Liver (tissue), 9 donors: ENCODE results near the gene STXBP6. TPM values are rescaled to one million over a fixed set of nuclear protein-coding genes. Genes with fewer than 3 reads are reported as not detected.

Source experiments
- DNase-seq: peaks from one replicate; pipeline ENCODE4 v3.0.0-alpha.2; 2017; ENCODE audit warnings: low spot score
- H3K27ac ChIP-seq, 2 donors: one replicate each; pipeline ENCODE4 v1.7.0; 2013; ENCODE audit warnings: inconsistent platforms in 2 of 2, low read length in 2 of 2, control low read depth in 1 of 2, low read depth in 1 of 2, mild to moderate bottlenecking in 1 of 2
- H3K27me3 ChIP-seq, 4 donors: one replicate each; pipeline versions ENCODE4 v1.6.1 to v1.7.0; 2013; ENCODE audit warnings: low read length in 3 of 4, inconsistent platforms in 1 of 4, mild to moderate bottlenecking in 1 of 4, moderate library complexity in 1 of 4; ENCODE audit not compliant: control insufficient read depth in 4 of 4, insufficient read depth in 4 of 4
- H3K36me3 ChIP-seq, 4 donors: one replicate each; pipeline versions ENCODE4 v1.6.1 to v1.7.0; 2013; ENCODE audit warnings: low read length in 3 of 4, mild to moderate bottlenecking in 3 of 4, low read depth in 1 of 4, moderate library complexity in 1 of 4; ENCODE audit not compliant: control insufficient read depth in 4 of 4, insufficient read depth in 3 of 4
- H3K4me1 ChIP-seq, 4 donors: one replicate each; pipeline versions ENCODE4 v1.6.1 to v1.7.0; 2013; ENCODE audit warnings: low read length in 3 of 4, mild to moderate bottlenecking in 3 of 4, moderate library complexity in 1 of 4; ENCODE audit not compliant: control insufficient read depth in 4 of 4, insufficient read depth in 4 of 4
- H3K4me3 ChIP-seq, 3 donors: one replicate each; pipeline versions ENCODE4 v1.6.1 to v1.7.0; 2013; ENCODE audit warnings: low read length in 3 of 3, control low read depth in 1 of 3, low read depth in 1 of 3, mild to moderate bottlenecking in 1 of 3
- H3K9ac ChIP-seq, 2 donors: one replicate each; pipeline ENCODE4 v1.7.0; 2013; ENCODE audit warnings: low read length in 2 of 2, mild to moderate bottlenecking in 2 of 2, moderate library complexity in 2 of 2, control low read depth in 1 of 2, low read depth in 1 of 2
- H3K9me3 ChIP-seq, 4 donors: one replicate each; pipeline versions ENCODE4 v1.6.1 to v1.7.0; 2013; ENCODE audit warnings: low read length in 3 of 4; ENCODE audit not compliant: control insufficient read depth in 4 of 4
- CTCF ChIP-seq: fragments of 150-350 bp; IDR thresholded peaks from 2 replicates; pipeline ENCODE4 v1.5.1; 2017; ENCODE audit warnings: improper control_type of control experiment, low read depth, low read length; ENCODE audit not compliant: missing input control
- EGR1 ChIP-seq, 2 donors: IDR thresholded peaks; 2 replicates each; pipeline ENCODE4 v1.6.1; 2016 to 2018; ENCODE audit warnings: antibody characterized with exemption in 2 of 2, low read depth in 2 of 2
- FOXA1 ChIP-seq: IDR thresholded peaks from 2 replicates; pipeline ENCODE4 v1.6.1; 2016; ENCODE audit warnings: antibody characterized with exemption
- FOXA2 ChIP-seq: IDR thresholded peaks from 2 replicates; pipeline ENCODE4 v1.6.1; 2016; ENCODE audit warnings: antibody characterized with exemption
- GABPA ChIP-seq, 2 donors: IDR thresholded peaks in 1 of 2; conservative IDR thresholded peaks in 1 of 2; 2 replicates each; pipeline ENCODE4 v1.6.1; 2016; ENCODE audit warnings: antibody characterized with exemption in 2 of 2, mild to moderate bottlenecking in 1 of 2, moderate library complexity in 1 of 2
- HNF4A ChIP-seq, 2 donors: conservative IDR thresholded peaks; 2 replicates each; pipeline ENCODE4 v1.6.1; 2016; ENCODE audit warnings: antibody characterized with exemption in 2 of 2, mild to moderate bottlenecking in 2 of 2
- HNF4G ChIP-seq: IDR thresholded peaks from 2 replicates; pipeline ENCODE4 v1.6.1; 2016; ENCODE audit warnings: antibody characterized with exemption
- JUND ChIP-seq, 2 donors: IDR thresholded peaks; 2 replicates each; pipeline ENCODE4 v1.6.1; 2016; ENCODE audit warnings: antibody characterized with exemption in 2 of 2
- NR2F2 ChIP-seq: IDR thresholded peaks from 2 replicates; pipeline ENCODE4 v1.6.1; 2016; ENCODE audit warnings: antibody characterized with exemption
- RAD21 ChIP-seq, 2 donors: IDR thresholded peaks; 2 replicates each; pipeline ENCODE4 v1.6.1; 2016; ENCODE audit warnings: antibody characterized with exemption in 2 of 2, mild to moderate bottlenecking in 2 of 2
- REST ChIP-seq: IDR thresholded peaks from 2 replicates; pipeline ENCODE4 v1.6.1; 2016; ENCODE audit warnings: antibody characterized with exemption, mild to moderate bottlenecking
- SP1 ChIP-seq: IDR thresholded peaks from 2 replicates; pipeline ENCODE4 v1.6.1; 2018; ENCODE audit warnings: antibody characterized with exemption, mild to moderate bottlenecking
- TAF1 ChIP-seq: conservative IDR thresholded peaks from 2 replicates; pipeline ENCODE4 v1.6.1; 2016; ENCODE audit warnings: antibody characterized with exemption, mild to moderate bottlenecking
- YY1 ChIP-seq: IDR thresholded peaks from 2 replicates; pipeline ENCODE4 v1.6.1; 2016; ENCODE audit warnings: antibody characterized with exemption, mild to moderate bottlenecking
- ZBTB33 ChIP-seq: IDR thresholded peaks from 2 replicates; pipeline ENCODE4 v1.6.1; 2016; ENCODE audit warnings: antibody characterized with exemption
- WGBS: extraction: QIAGEN DNeasy Blood & Tissue Kit; methylation state at CpG from one replicate; pipeline ENCODE4 v1.1.7; 2013; 5-methylcytosine and 5-hydroxymethylcytosine counted together
- polyA plus RNA-seq, 2 donors: library from polyadenylated mRNA; stranded (reverse) in 1 of 2; unstranded in 1 of 2; fragments of 200-250 nt in 1 of 2; fragments of >200 nt in 1 of 2; fragmentation: Nextera tagmentation in 1 of 2; extraction: Ambion mirVana in 1 of 2; gene quantifications; one replicate each; pipeline versions ENCODE4 v1.2.1 to v1.2.3, GENCODE V29; 2013 to 2015
- total RNA-seq, 2 donors: library from RNA; depleted of rRNA; stranded (reverse); fragments of >200 nt; gene quantifications; one replicate each; pipeline ENCODE4 v1.2.3, GENCODE V29; 2014
- donor health status: healthy.
- donor health status: healthy.
- donor health status: healthy.
- donor health status: healthy.
- donor health status: healthy.

Gene STXBP6
- total and polyA plus RNA-seq, 4 donors = 1.4 to 3.8 (median 1.8) TPM

- H3K9ac ChIP-seq = no peak overlapping the region
- no peak overlapping the region for H3K4me3 ChIP-seq
- H3K4me1 ChIP-seq = no peaks in the 10 kb centered on the region
- no peaks in the 10 kb centered on the region for H3K27me3 ChIP-seq
- TF ChIP-seq NR2F2 (no peak), FOXA2 (no peak), REST (no peak), YY1 (no peak), RAD21 (IDR thresholded peaks at IDR 0.05) (no peak), GABPA (IDR thresholded peaks at IDR 0.05 in 1 of 2, conservative IDR thresholded peaks at IDR 0.05 in 1 of 2) (no peak), SP1 (no peak), TAF1 (no peak), HNF4G (no peak), FOXA1 (no peak), ZBTB33 (no peak), JUND (IDR thresholded peaks at IDR 0.05) (no peak), EGR1 (IDR thresholded peaks at IDR 0.05; ENCODE audit: low read depth in 2 of 2) (no peak)
- no peak for DNase-seq
- no peaks in the 10 kb centered on the region for H3K9me3 ChIP-seq
- WGBS = 77% methylated on average over 2 of the region's 2 CpGs
- H3K27ac ChIP-seq = no peak overlapping the region
- H3K36me3 ChIP-seq = no peaks in the 10 kb centered on the region
These were observed 70.9 kb downstream of the STXBP6 start for GRCh38 chr14:24978862-24979724.

GRCh38 chr14:24976602-24977001 lies 73.3 kb downstream of the STXBP6 start:
- no peak for DNase-seq
- no peak overlapping the region for H3K27ac ChIP-seq
- H3K9ac ChIP-seq = no peak overlapping the region
- no peak overlapping the region for H3K4me3 ChIP-seq
- H3K9me3 ChIP-seq = no peaks in the 10 kb centered on the region
- 96% methylated on average over 3 of the region's 3 CpGs for WGBS
- no peaks in the 10 kb centered on the region for H3K4me1 ChIP-seq
- no peaks in the 10 kb centered on the region for H3K36me3 ChIP-seq
- TF ChIP-seq SP1 = no peak
- TF ChIP-seq HNF4G = no peak
- TF ChIP-seq YY1 = no peak
- no peaks in the 10 kb centered on the region for H3K27me3 ChIP-seq

GRCh38 chr14:24975393-24975792 lies 74.6 kb downstream of the STXBP6 start:
- WGBS = 97% methylated on average over 2 of the region's 2 CpGs
- no peak overlapping the region for H3K9ac ChIP-seq
- TF ChIP-seq ZBTB33 (no peak), EGR1 (IDR thresholded peaks at IDR 0.05; ENCODE audit: low read depth in 2 of 2) (no peak), CTCF (no peak), NR2F2 (no peak), HNF4A (conservative IDR thresholded peaks at IDR 0.05) (no peak)

More at GRCh38 chr14:24975393-24975792, 74.6 kb downstream of the STXBP6 start:
- H3K27ac ChIP-seq = no peak overlapping the region
- H3K27me3 ChIP-seq = no peaks in the 10 kb centered on the region
- no peaks in the 10 kb centered on the region for H3K9me3 ChIP-seq
- no peak overlapping the region for H3K4me3 ChIP-seq
- no peaks in the 10 kb centered on the region for H3K36me3 ChIP-seq
- DNase-seq = no peak
- no peaks in the 10 kb centered on the region for H3K4me1 ChIP-seq
